NCI-H1417 (cell line): ENCODE results near the gene ZNF891.
A peak's percentile ranks its signal among the peaks of the same experiment; 100 is the strongest.

Source experiments
- DNase-seq, 3 experiments: peaks; one replicate each; lab custom pipeline; 2025; lab: John Stamatoyannopoulos, UW

The ZNF891 gene

GRCh38 chr12:133061954-133062353 is 68.1 kb downstream of the ZNF891 start:
- DNase-seq: no peak

GRCh38 chr12:133058203-133059113 is 71.6 kb downstream of the ZNF891 start:
- DNase-seq: peak in 2 of 3 experiments; percentile 23 to 52

- DNase-seq: no peak
These were observed 72.6 kb downstream of the ZNF891 start for GRCh38 chr12:133057446-133057845.
